IMR-90 (cell line): ENCODE results near the gene MMEL1. TPM values are rescaled to one million over a fixed set of nuclear protein-coding genes. Genes with fewer than 3 reads are reported as not detected.
"Not testable (repeated sequence)": the region's sequence is repeated elsewhere in the genome, so short reads cannot be mapped to it uniquely, and the experiment has no call there.

ENCODE experiments used
- ATAC-seq: fragments of 200-7000 bp; cut with Tn5 transposase; 2 replicates; pipeline ENCODE4 v1.9.1; 2020; ENCODE audit warnings: low read depth, mild to moderate bottlenecking, moderate library complexity
- BruUV-seq: library from RNA; stranded (reverse); fragments of 400-500 nt; replicated peaks from 2 replicates; lab custom pipeline; 2021; lab: Mats Ljungman, UMichigan
- CTCF ChIA-PET: fragments of 300-600 bp; formaldehyde crosslinking; extraction: SDS; loops from one replicate; lab custom pipeline; 2021; ENCODE audit warnings: antibody characterized with exemption; lab: Yijun Ruan, JAX
- POLR2A ChIA-PET: fragments of 300-600 bp; sonication (Branson Sonifier 250); formaldehyde crosslinking; loops from one replicate; lab custom pipeline; 2022; ENCODE audit warnings: antibody characterized with exemption; ENCODE audit not compliant: unreplicated experiment; lab: Charles Lee
- DNase-seq: peaks from one replicate; pipeline ENCODE4 v3.0.0; 2013
- H2AFZ ChIP-seq: replicated peaks from 2 replicates; pipeline ENCODE3; 2013; ENCODE audit warnings: low read length, mild to moderate bottlenecking; ENCODE audit not compliant: poor library complexity
- H2AK5ac ChIP-seq: 2 replicates; pipeline ENCODE4 v1.6.1; 2013; ENCODE audit warnings: low read depth, low read length, inconsistent platforms
- H2AK9ac ChIP-seq: replicated peaks from 2 replicates; pipeline ENCODE3; 2013; ENCODE audit warnings: mild to moderate bottlenecking, low read depth, low read length, moderate library complexity; ENCODE audit not compliant: poor library complexity
- H2BK120ac ChIP-seq: 2 replicates; pipeline ENCODE4 v1.6.1; 2013; ENCODE audit warnings: low read depth, low read length, inconsistent platforms
- H2BK15ac ChIP-seq: 3 replicates; pipeline ENCODE4 v1.6.1; 2013; ENCODE audit warnings: low read depth, low read length, inconsistent platforms
- H2BK20ac ChIP-seq: 2 replicates; pipeline ENCODE4 v1.6.1; 2013; ENCODE audit warnings: low read depth, mild to moderate bottlenecking, inconsistent platforms, low read length, moderate library complexity
- H2BK5ac ChIP-seq: 2 replicates; pipeline ENCODE4 v1.6.1; 2013; ENCODE audit warnings: mild to moderate bottlenecking, low read depth, low read length, inconsistent platforms; ENCODE audit not compliant: poor library complexity, severe bottlenecking
- H3K14ac ChIP-seq: replicated peaks from 2 replicates; pipeline ENCODE4 v1.6.1; 2013; ENCODE audit warnings: low read depth, low read length, inconsistent platforms
- H3K18ac ChIP-seq: 2 replicates; pipeline ENCODE4 v1.6.1; 2013; ENCODE audit warnings: low read depth, low read length, control low read depth
- H3K23ac ChIP-seq: 2 replicates; pipeline ENCODE4 v1.6.1; 2013; ENCODE audit warnings: low read depth, low read length, inconsistent platforms
- H3K27ac ChIP-seq: 2 replicates; pipeline ENCODE4 v1.5.1; 2013; ENCODE audit warnings: mild to moderate bottlenecking, control low read depth, low read length; ENCODE audit not compliant: insufficient read depth
- H3K27me3 ChIP-seq: 2 replicates; pipeline ENCODE4 v1.6.1; 2013; ENCODE audit warnings: low read length; ENCODE audit not compliant: control insufficient read depth, insufficient read depth
- H3K36me3 ChIP-seq: 2 replicates; pipeline ENCODE4 v1.6.1; 2013; ENCODE audit warnings: low read length, mixed read lengths; ENCODE audit not compliant: control insufficient read depth, insufficient read depth
- H3K4ac ChIP-seq: 2 replicates; pipeline ENCODE4 v1.6.1; 2013; ENCODE audit warnings: low read depth, low read length, inconsistent platforms
- H3K4me1 ChIP-seq: 2 replicates; pipeline ENCODE4 v1.6.1; 2013; ENCODE audit warnings: low read length, mixed read lengths; ENCODE audit not compliant: control insufficient read depth, insufficient read depth
- H3K4me2 ChIP-seq: 2 replicates; pipeline ENCODE4 v1.6.1; 2013; ENCODE audit warnings: low read depth, mild to moderate bottlenecking, control low read depth, low read length, moderate library complexity
- H3K4me3 ChIP-seq: 2 replicates; pipeline ENCODE4 v1.5.1; 2013; ENCODE audit warnings: low read depth, mild to moderate bottlenecking, control low read depth, low read length, moderate library complexity; ENCODE audit not compliant: insufficient read depth
- H3K56ac ChIP-seq: 2 replicates; pipeline ENCODE4 v1.6.1; 2013; ENCODE audit warnings: low read length, inconsistent platforms; ENCODE audit not compliant: insufficient read depth; ENCODE audit errors: extremely low read depth
- H3K79me1 ChIP-seq, 2 experiments: 2 replicates each; pipeline ENCODE4 v1.6.1; 2013; ENCODE audit warnings: low read length in 2 of 2, inconsistent platforms in 1 of 2, low read depth in 1 of 2
- H3K9ac ChIP-seq: 2 replicates; pipeline ENCODE4 v1.6.1; 2013; ENCODE audit warnings: low read depth, low read length, control low read depth
- H3K9me1 ChIP-seq: 2 replicates; pipeline ENCODE4 v1.6.1; 2013; ENCODE audit warnings: low read length, inconsistent platforms; ENCODE audit not compliant: insufficient read depth
- H3K9me3 ChIP-seq: 2 replicates; pipeline ENCODE4 v1.6.1; 2013; ENCODE audit warnings: low read length; ENCODE audit not compliant: control insufficient read depth, insufficient read depth
- H4K20me1 ChIP-seq: 2 replicates; pipeline ENCODE4 v1.6.1; 2013; ENCODE audit warnings: low read length, inconsistent platforms; ENCODE audit not compliant: insufficient read depth
- H4K5ac ChIP-seq: 2 replicates; pipeline ENCODE4 v1.6.1; 2013; ENCODE audit warnings: mild to moderate bottlenecking, low read depth, low read length, control low read depth
- H4K8ac ChIP-seq, 2 experiments: 2 replicates each; pipeline ENCODE4 v1.6.1; 2013; ENCODE audit warnings: low read depth in 2 of 2, low read length in 2 of 2, control low read depth in 1 of 2, inconsistent platforms in 1 of 2
- H4K91ac ChIP-seq: 2 replicates; pipeline ENCODE4 v1.6.1; 2013; ENCODE audit warnings: low read depth, low read length, inconsistent platforms; ENCODE audit not compliant: insufficient read depth
- CEBPB ChIP-seq: IDR thresholded peaks from 2 replicates; pipeline ENCODE4 v1.6.1; 2012; ENCODE audit warnings: low read depth, low read length, improper control_type of control experiment
- CHD1 ChIP-seq: IDR thresholded peaks from 2 replicates; pipeline ENCODE4 v1.6.1; 2012; ENCODE audit warnings: low read depth, low read length, improper control_type of control experiment
- NFE2L2 ChIP-seq: fragments of 150-350 bp; IDR thresholded peaks from 2 replicates; pipeline ENCODE4 v1.6.1; 2016; ENCODE audit warnings: low read depth, mild to moderate bottlenecking, low read length
- POLR2A ChIP-seq: IDR thresholded peaks from 2 replicates; pipeline ENCODE4 v1.6.1; 2012; ENCODE audit warnings: mild to moderate bottlenecking, low read depth, low read length
- RFX5 ChIP-seq: IDR thresholded peaks from 2 replicates; pipeline ENCODE4 v1.8.0; 2012; ENCODE audit warnings: low read depth, mild to moderate bottlenecking, low read length, moderate library complexity
- SMC3 ChIP-seq: fragments of 150-350 bp; IDR thresholded peaks from 2 replicates; pipeline ENCODE4 v1.6.1; 2016; ENCODE audit warnings: low read depth, mild to moderate bottlenecking, antibody characterized with exemption, low read length, moderate library complexity
- WGBS, 2 experiments: methylation state at CpG; one replicate each; pipeline versions ENCODE4 v1.1.5 to v1.1.7; 2013; ENCODE audit warnings: missing lambda C conversion rate in 2 of 2; ENCODE audit not compliant: insufficient read length in 1 of 2; ENCODE audit errors: extremely low coverage in 2 of 2; 5-methylcytosine and 5-hydroxymethylcytosine counted together
- dilution Hi-C: fragments of 300-500 bp; cut with HindIII; formaldehyde crosslinking; loops from one replicate; pipeline ENCODE4 v1.14.3; 2018; ENCODE audit warnings: low sequenced_read_pairs; ENCODE audit not compliant: unreplicated experiment
- in situ Hi-C: fragments of 300-500 bp; cut with MboI; formaldehyde crosslinking; loops from 3 replicates; pipeline ENCODE4 v1.14.3; 2019; ENCODE audit warnings: low sequenced_read_pairs, inconsistent platforms, mixed read lengths
- intact Hi-C: fragments of 100-400 bp; cut with micrococcal nuclease; formaldehyde crosslinking; loops from 2 replicates; pipeline ENCODE4 v1.10.0; 2022
- polyA plus RNA-seq, 3 experiments: library from polyadenylated mRNA; depleted of rRNA; stranded (reverse); fragments of >200 nt; gene quantifications; 2 replicates each; pipeline ENCODE4 v1.2.3, GENCODE V29; 2012; ENCODE audit warnings: low replicate concordance in 1 of 3
- total RNA-seq: library from RNA; depleted of rRNA; stranded (reverse); fragments of >200 nt; gene quantifications from 2 replicates; pipeline ENCODE4 v1.2.3, GENCODE V29; 2012
- TF ChIP-seq, protein P1 (sequence below): conservative IDR thresholded peaks from 2 replicates; pipeline ENCODE4 v1.5.1; 2012; ENCODE audit warnings: mild to moderate bottlenecking, low read depth, low read length, improper control_type of control experiment

The MMEL1 gene
- total and polyA plus RNA-seq, 2 of the 4 experiments (the other 2 are of a cell fraction): under 0.01 to 0.12 TPM

DNA sequence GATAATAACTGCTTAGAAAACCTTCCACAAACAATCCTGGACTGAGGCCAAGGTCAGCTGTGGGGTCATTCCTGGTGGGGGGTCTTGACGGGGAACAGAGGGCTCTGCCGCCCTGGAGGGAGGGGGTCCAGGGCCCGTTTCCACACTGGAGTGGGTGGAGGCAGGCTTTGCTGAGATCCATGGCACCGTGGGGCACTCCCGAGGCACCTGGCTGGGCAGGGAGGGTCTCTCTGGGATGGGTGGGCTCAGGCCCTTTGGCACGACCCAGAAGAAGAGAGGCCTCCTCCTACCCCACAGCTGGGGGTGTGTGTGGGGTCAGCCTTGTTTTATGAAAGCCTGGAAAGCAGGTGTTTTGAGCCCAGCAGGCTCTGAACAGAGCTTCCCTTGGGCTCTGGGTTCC, 5.1 kb downstream of the MMEL1 start:
- H2BK20ac ChIP-seq: no peak overlapping the region
- WGBS, 2 experiments: 40% methylated on average over 1 of the region's 6 CpGs; no CpG with 5 or more reads in 1 of the 2 experiments
- H3K9ac ChIP-seq: no peak overlapping the region
- no peak overlapping the region for H4K8ac ChIP-seq
- no peak overlapping the region for H4K91ac ChIP-seq
- H3K36me3 ChIP-seq: no peaks in the 10 kb centered on the region
- no peak overlapping the region for H3K4me2 ChIP-seq
- H4K20me1 ChIP-seq: no peaks in the 10 kb centered on the region
- in situ Hi-C loops (no loop called here), intact Hi-C loops (no loop called here), dilution Hi-C loops (no loop called here)
- ATAC-seq (no peak), DNase-seq (no peak)
- no peak overlapping the region for H2BK120ac ChIP-seq
- no peaks in the 10 kb centered on the region for H3K9me1 ChIP-seq
- H2AK9ac ChIP-seq: no peak overlapping the region
- H3K18ac ChIP-seq: no peak overlapping the region
- peaks cover 14% of the 10 kb centered on the region for H3K27me3 ChIP-seq
- H2AK5ac ChIP-seq: no peak overlapping the region
- BruUV-seq: no TSS peak
- H3K9me3 ChIP-seq: no peaks in the 10 kb centered on the region
- H3K4me1 ChIP-seq: no peaks in the 10 kb centered on the region
- H3K23ac ChIP-seq: no peak overlapping the region
- no peaks in the 10 kb centered on the region for H3K79me1 ChIP-seq
- ChIA-PET POLR2A (no interaction called here), CTCF (no interaction called here)
- H2AFZ ChIP-seq: no peak overlapping the region
- no peak overlapping the region for H3K56ac ChIP-seq
- H2BK15ac ChIP-seq: no peak overlapping the region
- H3K4me3 ChIP-seq: no peak overlapping the region
- H3K14ac ChIP-seq: no peak overlapping the region
- TF ChIP-seq RFX5: no peak
- TF ChIP-seq, protein P1, sequence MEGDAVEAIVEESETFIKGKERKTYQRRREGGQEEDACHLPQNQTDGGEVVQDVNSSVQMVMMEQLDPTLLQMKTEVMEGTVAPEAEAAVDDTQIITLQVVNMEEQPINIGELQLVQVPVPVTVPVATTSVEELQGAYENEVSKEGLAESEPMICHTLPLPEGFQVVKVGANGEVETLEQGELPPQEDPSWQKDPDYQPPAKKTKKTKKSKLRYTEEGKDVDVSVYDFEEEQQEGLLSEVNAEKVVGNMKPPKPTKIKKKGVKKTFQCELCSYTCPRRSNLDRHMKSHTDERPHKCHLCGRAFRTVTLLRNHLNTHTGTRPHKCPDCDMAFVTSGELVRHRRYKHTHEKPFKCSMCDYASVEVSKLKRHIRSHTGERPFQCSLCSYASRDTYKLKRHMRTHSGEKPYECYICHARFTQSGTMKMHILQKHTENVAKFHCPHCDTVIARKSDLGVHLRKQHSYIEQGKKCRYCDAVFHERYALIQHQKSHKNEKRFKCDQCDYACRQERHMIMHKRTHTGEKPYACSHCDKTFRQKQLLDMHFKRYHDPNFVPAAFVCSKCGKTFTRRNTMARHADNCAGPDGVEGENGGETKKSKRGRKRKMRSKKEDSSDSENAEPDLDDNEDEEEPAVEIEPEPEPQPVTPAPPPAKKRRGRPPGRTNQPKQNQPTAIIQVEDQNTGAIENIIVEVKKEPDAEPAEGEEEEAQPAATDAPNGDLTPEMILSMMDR: no peak
- TF ChIP-seq SMC3: no peak
- no peak for TF ChIP-seq POLR2A
- no peak for TF ChIP-seq CEBPB
- no peak for TF ChIP-seq CHD1
- TF ChIP-seq NFE2L2: no peak
- no peak overlapping the region for H3K27ac ChIP-seq
- no peak overlapping the region for H2BK5ac ChIP-seq
- H4K5ac ChIP-seq: no peak overlapping the region
- H3K4ac ChIP-seq: no peak overlapping the region

DNA sequence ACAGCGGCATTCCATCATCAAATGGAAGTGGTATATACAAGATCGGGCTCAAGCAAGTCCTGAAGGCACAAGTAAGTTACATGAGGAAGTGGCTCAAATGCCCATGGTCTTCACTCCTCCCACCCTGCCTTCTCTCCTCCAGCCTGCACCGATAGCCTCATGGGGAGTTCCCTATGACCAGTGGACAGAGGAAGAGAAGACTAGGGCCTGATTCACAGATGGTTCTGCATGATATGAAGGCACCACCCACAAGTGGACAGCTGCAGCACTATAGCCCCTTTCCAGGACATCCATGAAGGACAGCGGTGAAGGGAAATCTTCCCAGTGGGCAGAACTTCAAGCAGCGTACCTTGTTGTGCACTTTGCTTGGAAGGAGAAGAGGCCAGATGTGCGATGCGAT, 7.1 kb downstream of the MMEL1 start:
- H3K56ac ChIP-seq, H3K4me2 ChIP-seq, H4K20me1 ChIP-seq, H3K36me3 ChIP-seq, H3K4me1 ChIP-seq, CTCF ChIA-PET, intact Hi-C loops, H2AFZ ChIP-seq, H3K9ac ChIP-seq, H3K14ac ChIP-seq, H3K23ac ChIP-seq, H2AK5ac ChIP-seq, H2AK9ac ChIP-seq, H2BK20ac ChIP-seq, POLR2A ChIA-PET, BruUV-seq, H2BK15ac ChIP-seq, H3K9me1 ChIP-seq, in situ Hi-C loops, H4K5ac ChIP-seq, H3K4ac ChIP-seq, H3K27ac ChIP-seq, ATAC-seq, H2BK5ac ChIP-seq, H3K4me3 ChIP-seq, H3K18ac ChIP-seq, DNase-seq, dilution Hi-C loops, H4K91ac ChIP-seq, H2BK120ac ChIP-seq, H3K9me3 ChIP-seq, H3K79me1 ChIP-seq, H4K8ac ChIP-seq: not testable (repeated sequence)
- peaks cover 14% of the 10 kb centered on the region for H3K27me3 ChIP-seq
- WGBS, 2 experiments: 100% methylated on average over 2 of the region's 7 CpGs; no CpG with 5 or more reads in 1 of the 2 experiments
